Measurements from ENCODE around the gene KRT14. TPM values are rescaled to one million over a fixed set of nuclear protein-coding genes. Genes with fewer than 3 reads are reported as not detected.
"Not testable (repeated sequence)": the region's sequence is repeated elsewhere in the genome, so short reads cannot be mapped to it uniquely, and the experiment has no call there.

KRT14 gene
- polyA plus RNA-seq, 3 donors: not detected

GRCh38 chr17:41627316-41628072 is 40.8 kb upstream of the KRT14 start:
- 92% methylated on average over 21 of the region's 23 CpGs for WGBS (ENCODE audit: insufficient coverage)
- H3K4me3 ChIP-seq (replicated peaks in 1 of 3; ENCODE audit: low read depth in 2 of 3, low read length in 3 of 3): no peak overlapping the region
- H3K4me1 ChIP-seq (ENCODE audit: control insufficient read depth in 1 of 2, insufficient read depth in 2 of 2, low read length in 2 of 2): peaks cover 6% of the 10 kb centered on the region in 2 donors
- H3K36me3 Mint-ChIP-seq: no peaks in the 10 kb centered on the region
- H3K9me3 Mint-ChIP-seq: peaks cover 0 to 1% (median 0%) of the 10 kb centered on the region in 7 donors
- intact Hi-C loops (cut with micrococcal nuclease): no loop called here
- no peak overlapping the region for H3K4me3 Mint-ChIP-seq
- H3K27me3 ChIP-seq (ENCODE audit: control insufficient read depth in 2 of 2, insufficient read depth in 2 of 2, low read length in 2 of 2): no peaks in the 10 kb centered on the region
- no peak overlapping the region for H3K9ac ChIP-seq (ENCODE audit: insufficient read depth, low read length, poor library complexity, severe bottlenecking)
- DNase-seq: no peak
- H3K9me3 ChIP-seq (replicated peaks in 1 of 2; ENCODE audit: control insufficient read depth in 1 of 2, insufficient read depth in 1 of 2, low read length in 2 of 2): no peaks in the 10 kb centered on the region
- no peak overlapping the region for H2AFZ ChIP-seq (ENCODE audit: insufficient read depth, low read depth, low read length, poor library complexity, severe bottlenecking)
- H3K27me3 Mint-ChIP-seq (ENCODE audit: low read depth in 3 of 3): peaks cover 0 to 10% (median 6%) of the 10 kb centered on the region in 3 donors
- H3K4me2 ChIP-seq (replicated peaks; ENCODE audit: extremely low read depth, low read length, poor library complexity, severe bottlenecking): no peak overlapping the region
- H3K27ac ChIP-seq (ENCODE audit: low read depth in 1 of 2, low read length in 2 of 2): no peak overlapping the region
- no peak for TF ChIP-seq CTCF (IDR thresholded peaks at IDR 0.05)
- H3K79me2 ChIP-seq (ENCODE audit: insufficient read depth, low read length): no peaks in the 10 kb centered on the region
- no peaks in the 10 kb centered on the region for H3K36me3 ChIP-seq (replicated peaks in 1 of 2; ENCODE audit: control insufficient read depth in 1 of 2, insufficient read depth in 2 of 2, low read length in 2 of 2)
- no peaks in the 10 kb centered on the region for H4K20me1 ChIP-seq (ENCODE audit: insufficient read depth, low read length)
- H3K4me1 Mint-ChIP-seq: peaks cover 6% of the 10 kb centered on the region
- H3K27ac Mint-ChIP-seq: no peak overlapping the region

- H4K20me1 ChIP-seq (ENCODE audit: insufficient read depth, low read length); H3K4me2 ChIP-seq (replicated peaks; ENCODE audit: extremely low read depth, low read length, poor library complexity, severe bottlenecking); H3K4me3 Mint-ChIP-seq; intact Hi-C loops (cut with micrococcal nuclease); H2AFZ ChIP-seq (ENCODE audit: insufficient read depth, low read depth, low read length, poor library complexity, severe bottlenecking); H3K9me3 Mint-ChIP-seq; H3K27me3 ChIP-seq (ENCODE audit: control insufficient read depth in 2 of 2, insufficient read depth in 2 of 2, low read length in 2 of 2); H3K4me1 Mint-ChIP-seq; H3K4me3 ChIP-seq (replicated peaks in 1 of 3; ENCODE audit: low read depth in 2 of 3, low read length in 3 of 3); H3K79me2 ChIP-seq (ENCODE audit: insufficient read depth, low read length); H3K36me3 Mint-ChIP-seq; H3K4me1 ChIP-seq (ENCODE audit: control insufficient read depth in 1 of 2, insufficient read depth in 2 of 2, low read length in 2 of 2); H3K9ac ChIP-seq (ENCODE audit: insufficient read depth, low read length, poor library complexity, severe bottlenecking); H3K27ac Mint-ChIP-seq; H3K36me3 ChIP-seq (replicated peaks in 1 of 2; ENCODE audit: control insufficient read depth in 1 of 2, insufficient read depth in 2 of 2, low read length in 2 of 2); H3K27ac ChIP-seq (ENCODE audit: low read depth in 1 of 2, low read length in 2 of 2); H3K9me3 ChIP-seq (replicated peaks in 1 of 2; ENCODE audit: control insufficient read depth in 1 of 2, insufficient read depth in 1 of 2, low read length in 2 of 2); DNase-seq: not testable (repeated sequence)
- H3K27me3 Mint-ChIP-seq (ENCODE audit: low read depth in 3 of 3): peaks cover 0 to 13% (median 6%) of the 10 kb centered on the region in 3 donors
- WGBS (ENCODE audit: insufficient coverage): 98% methylated on average over 4 of the region's 5 CpGs
Measured at GRCh38 chr17:41626914-41627295, 40.2 kb upstream of the KRT14 start.

- H3K4me3 ChIP-seq (replicated peaks in 1 of 3; ENCODE audit: low read depth in 2 of 3, low read length in 3 of 3); H3K9me3 Mint-ChIP-seq; H3K4me3 Mint-ChIP-seq; H3K36me3 Mint-ChIP-seq; H2AFZ ChIP-seq (ENCODE audit: insufficient read depth, low read depth, low read length, poor library complexity, severe bottlenecking); H3K4me2 ChIP-seq (replicated peaks; ENCODE audit: extremely low read depth, low read length, poor library complexity, severe bottlenecking); H3K4me1 Mint-ChIP-seq; H3K27ac ChIP-seq (ENCODE audit: low read depth in 1 of 2, low read length in 2 of 2); H3K9me3 ChIP-seq (replicated peaks in 1 of 2; ENCODE audit: control insufficient read depth in 1 of 2, insufficient read depth in 1 of 2, low read length in 2 of 2); H3K79me2 ChIP-seq (ENCODE audit: insufficient read depth, low read length); H4K20me1 ChIP-seq (ENCODE audit: insufficient read depth, low read length); DNase-seq; H3K9ac ChIP-seq (ENCODE audit: insufficient read depth, low read length, poor library complexity, severe bottlenecking); H3K36me3 ChIP-seq (replicated peaks in 1 of 2; ENCODE audit: control insufficient read depth in 1 of 2, insufficient read depth in 2 of 2, low read length in 2 of 2); H3K27me3 ChIP-seq (ENCODE audit: control insufficient read depth in 2 of 2, insufficient read depth in 2 of 2, low read length in 2 of 2); intact Hi-C loops (cut with micrococcal nuclease); H3K4me1 ChIP-seq (ENCODE audit: control insufficient read depth in 1 of 2, insufficient read depth in 2 of 2, low read length in 2 of 2): not testable (repeated sequence)
- Mint-ChIP-seq H3K27me3 (ENCODE audit: low read depth in 3 of 3) (peaks cover 0 to 13% (median 6%) of the 10 kb centered on the region in 3 donors), H3K27ac (peak overlapping the region in 1 of 7 donors; percentile 67)
- WGBS (ENCODE audit: insufficient coverage): 95% methylated on average over 4 of the region's 17 CpGs
Measured at GRCh38 chr17:41626028-41626913, 39.6 kb upstream of the KRT14 start.
